Fibroblast of peridontal ligament (primary cell): Measurements from ENCODE around the gene FILIP1L.
"Not testable (repeated sequence)": the region's sequence is repeated elsewhere in the genome, so short reads cannot be mapped to it uniquely, and the experiment has no call there.

Experiments used
- DNase-seq: peaks from one replicate; pipeline ENCODE4 v3.0.0-alpha.2; 2010; ENCODE audit errors: extremely low read depth

Gene FILIP1L

GRCh38 chr3:100099621-100100020 lies 14.7 kb downstream of the FILIP1L start:
- no peak for DNase-seq

GRCh38 chr3:100098784-100099070 lies 15.6 kb downstream of the FILIP1L start:
- no peak for DNase-seq

- DNase-seq = no peak
Observed at GRCh38 chr3:100097919-100098783, 16.1 kb downstream of the FILIP1L start.

- no peak for DNase-seq
Observed at GRCh38 chr3:100096866-100097265, 17.4 kb downstream of the FILIP1L start.

- DNase-seq = not testable (repeated sequence)
Observed at GRCh38 chr3:100096286-100096685, 18.0 kb downstream of the FILIP1L start.

GRCh38 chr3:100093831-100094230 lies 20.5 kb downstream of the FILIP1L start:
- DNase-seq = peak; percentile 38

- no peak for DNase-seq
Observed at GRCh38 chr3:100090669-100091005, 23.7 kb downstream of the FILIP1L start.

GRCh38 chr3:100089812-100090668 lies 24.3 kb downstream of the FILIP1L start:
- peak; percentile 68 for DNase-seq

GRCh38 chr3:100088735-100089368 lies 25.4 kb downstream of the FILIP1L start:
- DNase-seq = no peak

- DNase-seq = peak; percentile 89
Observed at GRCh38 chr3:100087198-100087597, 27.1 kb downstream of the FILIP1L start.

GRCh38 chr3:100086401-100086800 lies 27.9 kb downstream of the FILIP1L start:
- DNase-seq = no peak

GRCh38 chr3:100084100-100084806 lies 30.0 kb downstream of the FILIP1L start:
- no peak for DNase-seq

- DNase-seq = no peak
Observed at GRCh38 chr3:100083209-100083608, 31.1 kb downstream of the FILIP1L start.

- DNase-seq = peak; percentile 55
Observed at GRCh38 chr3:100082714-100083113, 31.6 kb downstream of the FILIP1L start.

GRCh38 chr3:100081986-100082692 lies 32.2 kb downstream of the FILIP1L start:
- peak; percentile 37 for DNase-seq

- DNase-seq = no peak
Observed at GRCh38 chr3:100081311-100081710, 33.0 kb downstream of the FILIP1L start.

GRCh38 chr3:100080573-100080972 lies 33.7 kb downstream of the FILIP1L start:
- DNase-seq = peak; percentile 70

- no peak for DNase-seq
Observed at GRCh38 chr3:100079328-100079727, 35.0 kb downstream of the FILIP1L start.

GRCh38 chr3:100076731-100077529 lies 37.4 kb downstream of the FILIP1L start:
- no peak for DNase-seq
